ENCODE results near the gene INTS11. TPM values are rescaled to one million over a fixed set of nuclear protein-coding genes. Genes with fewer than 3 reads are reported as not detected.

INTS11 gene
- total and polyA plus RNA-seq, 2 of the 13 experiments (the other 11 are each of a cell fraction or from before 2014, with no cell fraction given) = 52.8 to 94.8 TPM

- TF ChIP-seq MTERF4 (CRISPR knock-in tag; IDR thresholded peaks at IDR 0.05) (peak; percentile 22; the same call in 1 of the 2 replicates), ZNF850 (CRISPR knock-in tag; conservative IDR thresholded peaks at IDR 0.05) (no peak), RFX5 (IDR thresholded peaks at IDR 0.05; ENCODE audit: low read depth, low read length) (no peak), NFKB2 (CRISPR knock-in tag; IDR thresholded peaks at IDR 0.05; ENCODE audit: borderline replicate concordance) (peak; percentile 78; the same call in 1 of the 2 replicates), ZNF333 (CRISPR knock-in tag; IDR thresholded peaks at IDR 0.05; ENCODE audit: borderline replicate concordance) (no peak), RAD51 (IDR thresholded peaks at IDR 0.05; ENCODE audit: borderline replicate concordance) (no peak), HOXD1 (CRISPR knock-in tag; IDR thresholded peaks at IDR 0.05) (0 out of 2 replicates have a peak, but pooled peaks have one; percentile 32), KAT8 (CRISPR knock-in tag; IDR thresholded peaks at IDR 0.05) (peak; percentile 16; the same call in 1 of the 2 replicates), MAFF (IDR thresholded peaks at IDR 0.05; ENCODE audit: low read depth, low read length) (peak; percentile 13; the same call in 1 of the 2 replicates), HNF1A (IDR thresholded peaks at IDR 0.05; ENCODE audit: low read depth) (no peak), HNF1A (CRISPR knock-in tag; IDR thresholded peaks at IDR 0.05; ENCODE audit: borderline replicate concordance) (peak; percentile 28; the same call in 1 of the 2 replicates), ZNF30 (CRISPR knock-in tag; IDR thresholded peaks at IDR 0.05) (no peak; the same call in 1 of the 2 replicates), POLR2G (IDR thresholded peaks at IDR 0.05; ENCODE audit: low read depth, low read length) (peak; percentile 68), CAMTA2 (CRISPR knock-in tag; IDR thresholded peaks at IDR 0.05; ENCODE audit: borderline replicate concordance) (peak; percentile 56; the same call in 1 of the 2 replicates), CBX1 (IDR thresholded peaks at IDR 0.05; ENCODE audit: low read depth) (no peak), IRX3 (CRISPR knock-in tag; IDR thresholded peaks at IDR 0.05; ENCODE audit: borderline replicate concordance, low read depth) (no peak), ZNF777 (CRISPR knock-in tag; IDR thresholded peaks at IDR 0.05) (peak; percentile 18; the same call in 1 of the 2 replicates), FOSL2 (CRISPR knock-in tag; IDR thresholded peaks at IDR 0.05) (peak; percentile 93), LCORL (IDR thresholded peaks at IDR 0.05) (no peak), LCORL (CRISPR knock-in tag; IDR thresholded peaks at IDR 0.05) (no peak), ZNF264 (CRISPR knock-in tag; IDR thresholded peaks at IDR 0.05) (peak; percentile 56; the same call in 1 of the 2 replicates), TBX2 (CRISPR knock-in tag; IDR thresholded peaks at IDR 0.05; ENCODE audit: borderline replicate concordance) (peak; percentile 48; the same call in 1 of the 2 replicates), TEF (CRISPR knock-in tag; IDR thresholded peaks at IDR 0.05) (no peak), ZNF766 (CRISPR knock-in tag; IDR thresholded peaks at IDR 0.05; ENCODE audit: borderline replicate concordance) (0 out of 2 replicates have a peak, but pooled peaks have one; percentile 6), HOXA3 (CRISPR knock-in tag; IDR thresholded peaks at IDR 0.05) (peak; percentile 11; the same call in 1 of the 2 replicates), ZBTB7A (CRISPR knock-in tag; IDR thresholded peaks at IDR 0.05) (peak; percentile 17; the same call in 1 of the 2 replicates)
Measured at GRCh38 chr1:1305300-1306069, 19.0 kb downstream of the INTS11 start (continued).
